ENCODE results near the gene GIT2. TPM values are rescaled to one million over a fixed set of nuclear protein-coding genes. Genes with fewer than 3 reads are reported as not detected.

GIT2 gene
- total RNA-seq, 1 donor = 86.7 TPM

GRCh38 chr12:109972821-109973220, 23.3 kb downstream of the GIT2 start:
- Histone ChIP-seq H3K9me3 (ENCODE audit: low read depth, low read length) (no peaks in the 10 kb centered on the region), H3K4me3 (ENCODE audit: low read length) (no peak overlapping the region), H3K4me1 (ENCODE audit: insufficient read depth, low read length) (peaks cover 6% of the 10 kb centered on the region), H3K27me3 (ENCODE audit: insufficient read depth, low read length) (no peaks in the 10 kb centered on the region)

- H3K27me3 ChIP-seq (ENCODE audit: insufficient read depth, low read length) = no peaks in the 10 kb centered on the region
- H3K9me3 ChIP-seq (ENCODE audit: low read depth, low read length) = no peaks in the 10 kb centered on the region
- H3K4me1 ChIP-seq (ENCODE audit: insufficient read depth, low read length) = peaks cover 9% of the 10 kb centered on the region
- no peak overlapping the region for H3K4me3 ChIP-seq (ENCODE audit: low read length)
Measured at GRCh38 chr12:109968801-109969200, 27.4 kb downstream of the GIT2 start.

GRCh38 chr12:109968032-109968420, 28.1 kb downstream of the GIT2 start:
- no peaks in the 10 kb centered on the region for H3K9me3 ChIP-seq (ENCODE audit: low read depth, low read length)
- no peaks in the 10 kb centered on the region for H3K27me3 ChIP-seq (ENCODE audit: insufficient read depth, low read length)
- peaks cover 9% of the 10 kb centered on the region for H3K4me1 ChIP-seq (ENCODE audit: insufficient read depth, low read length)
- no peak overlapping the region for H3K4me3 ChIP-seq (ENCODE audit: low read length)

GRCh38 chr12:109967383-109968031, 28.7 kb downstream of the GIT2 start:
- Histone ChIP-seq H3K27me3 (ENCODE audit: insufficient read depth, low read length) (no peaks in the 10 kb centered on the region), H3K9me3 (ENCODE audit: low read depth, low read length) (no peaks in the 10 kb centered on the region), H3K4me1 (ENCODE audit: insufficient read depth, low read length) (peaks cover 9% of the 10 kb centered on the region), H3K4me3 (ENCODE audit: low read length) (no peak overlapping the region)

- Histone ChIP-seq H3K27me3 (ENCODE audit: insufficient read depth, low read length) (no peaks in the 10 kb centered on the region), H3K4me3 (ENCODE audit: low read length) (no peak overlapping the region), H3K4me1 (ENCODE audit: insufficient read depth, low read length) (peaks cover 9% of the 10 kb centered on the region), H3K9me3 (ENCODE audit: low read depth, low read length) (no peaks in the 10 kb centered on the region)
Measured at GRCh38 chr12:109966546-109966945, 29.6 kb downstream of the GIT2 start.

- Histone ChIP-seq H3K9me3 (ENCODE audit: low read depth, low read length) (no peaks in the 10 kb centered on the region), H3K4me3 (ENCODE audit: low read length) (no peak overlapping the region), H3K4me1 (ENCODE audit: insufficient read depth, low read length) (peaks cover 9% of the 10 kb centered on the region), H3K27me3 (ENCODE audit: insufficient read depth, low read length) (no peaks in the 10 kb centered on the region)
Measured at GRCh38 chr12:109963743-109964429, 32.3 kb downstream of the GIT2 start.

GRCh38 chr12:109963330-109963729, 32.8 kb downstream of the GIT2 start:
- H3K9me3 ChIP-seq (ENCODE audit: low read depth, low read length) = no peaks in the 10 kb centered on the region
- H3K27me3 ChIP-seq (ENCODE audit: insufficient read depth, low read length) = no peaks in the 10 kb centered on the region
- H3K4me3 ChIP-seq (ENCODE audit: low read length) = no peak overlapping the region
- H3K4me1 ChIP-seq (ENCODE audit: insufficient read depth, low read length) = peaks cover 4% of the 10 kb centered on the region

GRCh38 chr12:109962398-109962797, 33.8 kb downstream of the GIT2 start:
- no peak overlapping the region for H3K4me3 ChIP-seq (ENCODE audit: low read length)
- H3K27me3 ChIP-seq (ENCODE audit: insufficient read depth, low read length) = no peaks in the 10 kb centered on the region
- H3K4me1 ChIP-seq (ENCODE audit: insufficient read depth, low read length) = no peaks in the 10 kb centered on the region
- no peaks in the 10 kb centered on the region for H3K9me3 ChIP-seq (ENCODE audit: low read depth, low read length)

- Histone ChIP-seq H3K9me3 (ENCODE audit: low read depth, low read length) (no peaks in the 10 kb centered on the region), H3K4me1 (ENCODE audit: insufficient read depth, low read length) (no peaks in the 10 kb centered on the region), H3K4me3 (ENCODE audit: low read length) (no peak overlapping the region), H3K27me3 (ENCODE audit: insufficient read depth, low read length) (no peaks in the 10 kb centered on the region)
Measured at GRCh38 chr12:109961612-109962011, 34.6 kb downstream of the GIT2 start.

GRCh38 chr12:109961201-109961600, 35.0 kb downstream of the GIT2 start:
- H3K4me3 ChIP-seq (ENCODE audit: low read length) = no peak overlapping the region
- no peaks in the 10 kb centered on the region for H3K4me1 ChIP-seq (ENCODE audit: insufficient read depth, low read length)
- no peaks in the 10 kb centered on the region for H3K27me3 ChIP-seq (ENCODE audit: insufficient read depth, low read length)

GRCh38 chr12:109959411-109960093, 36.6 kb downstream of the GIT2 start:
- H3K4me3 ChIP-seq (ENCODE audit: low read length) = no peak overlapping the region
- H3K27me3 ChIP-seq (ENCODE audit: insufficient read depth, low read length) = no peaks in the 10 kb centered on the region
- H3K9me3 ChIP-seq (ENCODE audit: low read depth, low read length) = no peaks in the 10 kb centered on the region
- no peaks in the 10 kb centered on the region for H3K4me1 ChIP-seq (ENCODE audit: insufficient read depth, low read length)

More at GRCh38 chr12:109961201-109961600, 35.0 kb downstream of the GIT2 start:
- H3K9me3 ChIP-seq (ENCODE audit: low read depth, low read length) = no peaks in the 10 kb centered on the region

- no peaks in the 10 kb centered on the region for H3K27me3 ChIP-seq (ENCODE audit: insufficient read depth, low read length)
Measured at GRCh38 chr12:109958374-109958773, 37.8 kb downstream of the GIT2 start.

GRCh38 chr12:109953656-109954055, 42.5 kb downstream of the GIT2 start:
- Histone ChIP-seq H3K9me3 (ENCODE audit: low read depth, low read length) (no peaks in the 10 kb centered on the region), H3K4me3 (ENCODE audit: low read length) (no peak overlapping the region), H3K4me1 (ENCODE audit: insufficient read depth, low read length) (peaks cover 6% of the 10 kb centered on the region), H3K27me3 (ENCODE audit: insufficient read depth, low read length) (no peaks in the 10 kb centered on the region)

More at GRCh38 chr12:109958374-109958773, 37.8 kb downstream of the GIT2 start:
- no peaks in the 10 kb centered on the region for H3K9me3 ChIP-seq (ENCODE audit: low read depth, low read length)
- H3K4me1 ChIP-seq (ENCODE audit: insufficient read depth, low read length) = no peaks in the 10 kb centered on the region
- no peak overlapping the region for H3K4me3 ChIP-seq (ENCODE audit: low read length)

GRCh38 chr12:109952873-109953272, 43.3 kb downstream of the GIT2 start:
- H3K9me3 ChIP-seq (ENCODE audit: low read depth, low read length) = no peaks in the 10 kb centered on the region
- no peak overlapping the region for H3K4me3 ChIP-seq (ENCODE audit: low read length)
- no peaks in the 10 kb centered on the region for H3K27me3 ChIP-seq (ENCODE audit: insufficient read depth, low read length)
- peaks cover 13% of the 10 kb centered on the region for H3K4me1 ChIP-seq (ENCODE audit: insufficient read depth, low read length)

GRCh38 chr12:109952160-109952858, 43.9 kb downstream of the GIT2 start:
- Histone ChIP-seq H3K4me3 (ENCODE audit: low read length) (no peak overlapping the region), H3K27me3 (ENCODE audit: insufficient read depth, low read length) (no peaks in the 10 kb centered on the region), H3K4me1 (ENCODE audit: insufficient read depth, low read length) (peaks cover 19% of the 10 kb centered on the region), H3K9me3 (ENCODE audit: low read depth, low read length) (no peaks in the 10 kb centered on the region)

Data from mononuclear cell (primary cell).